Activated naive CD4-positive, alpha-beta T cell treated with anti-CD3 and anti-CD28 coated beads for 36 hours (primary cell): ENCODE data around the gene BRS3. TPM values are rescaled to one million over a fixed set of nuclear protein-coding genes. Genes with fewer than 3 reads are reported as not detected.

Experiments used
- CTCF ChIA-PET: fragments of 350-600 bp; sonication (Branson Sonifier 250); formaldehyde crosslinking; loops from one replicate; lab custom pipeline; 2021; ENCODE audit warnings: antibody characterized with exemption; lab: Charles Lee
- DNase-seq: peaks from one replicate; pipeline ENCODE4 v3.0.0-alpha.2; 2020
- H3K27ac Mint-ChIP-seq: one replicate; pipeline ENCODE4 v1.8.0; 2021; ENCODE audit warnings: mild to moderate bottlenecking, mixed read lengths
- H3K27me3 Mint-ChIP-seq: one replicate; pipeline ENCODE4 v1.8.0; 2021; ENCODE audit warnings: low read depth, mixed read lengths
- H3K36me3 Mint-ChIP-seq: one replicate; pipeline ENCODE4 v1.8.0; 2021; ENCODE audit warnings: low read depth, mixed read lengths
- H3K4me1 Mint-ChIP-seq: one replicate; pipeline ENCODE4 v1.8.0; 2021; ENCODE audit warnings: low read depth, mixed read lengths
- H3K4me3 Mint-ChIP-seq: one replicate; pipeline ENCODE4 v1.8.0; 2021; ENCODE audit warnings: mild to moderate bottlenecking, moderate library complexity, mixed read lengths
- H3K9me3 Mint-ChIP-seq: one replicate; pipeline ENCODE4 v1.8.0; 2021; ENCODE audit warnings: mixed read lengths
- intact Hi-C: fragments of 100-400 bp; cut with micrococcal nuclease; formaldehyde crosslinking; loops from one replicate; pipeline ENCODE4 v1.15.1; 2023
- total RNA-seq, 2 experiments: library from RNA; stranded (reverse); gene quantifications; one replicate each; pipeline ENCODE4 v1.2.3, GENCODE V29; 2021

Gene BRS3
- total RNA-seq, 2 experiments from 2014 or later = not detected

DNA sequence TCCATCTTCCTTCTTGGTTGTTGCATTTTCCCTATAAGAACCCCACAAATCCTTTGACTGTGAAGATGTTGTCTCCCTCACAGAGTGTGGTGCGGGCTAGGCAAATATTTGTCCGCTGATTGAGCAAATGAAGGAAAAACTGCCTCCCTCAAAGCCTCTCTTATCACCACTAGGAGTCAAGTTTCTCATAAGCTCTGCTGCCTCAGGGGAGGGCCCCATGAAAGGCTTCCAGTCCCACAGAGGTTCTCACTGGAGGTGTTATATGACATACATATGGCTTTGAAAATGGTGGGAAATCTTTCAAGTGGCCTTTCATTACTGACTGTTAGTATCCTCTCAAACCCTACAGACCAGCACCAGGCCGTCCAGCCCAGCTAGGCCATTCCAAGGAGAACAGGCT is 53.5 kb downstream of the BRS3 start:
- Mint-ChIP-seq H3K27ac (no peak overlapping the region), H3K27me3 (no peaks in the 10 kb centered on the region), H3K36me3 (no peaks in the 10 kb centered on the region), H3K4me1 (peaks cover 26% of the 10 kb centered on the region), H3K9me3 (no peaks in the 10 kb centered on the region), H3K4me3 (no peak overlapping the region)
- CTCF ChIA-PET = no interaction called here
- intact Hi-C loops = no loop called here
- no peak for DNase-seq

DNA sequence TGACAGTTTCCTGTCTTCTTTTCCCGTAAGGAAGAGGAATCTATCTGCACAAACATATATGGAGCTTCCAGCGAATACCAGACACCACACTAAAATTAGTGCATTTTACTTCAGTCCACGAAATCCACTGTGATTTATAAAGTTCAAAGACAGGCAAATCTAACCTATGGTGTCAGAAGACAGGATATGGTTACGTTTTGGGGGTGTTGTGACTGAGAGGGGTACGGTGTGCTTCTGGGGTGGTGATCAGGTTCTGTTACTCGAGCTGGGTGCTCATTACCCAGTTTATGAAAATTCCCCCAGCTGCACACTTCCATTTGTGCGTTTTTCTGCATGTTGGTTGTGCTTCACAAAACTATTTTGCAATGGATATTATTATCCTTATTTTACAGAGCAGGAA is 54.5 kb downstream of the BRS3 start:
- intact Hi-C loops = no loop called here
- Mint-ChIP-seq H3K9me3 (no peaks in the 10 kb centered on the region), H3K4me3 (no peak overlapping the region), H3K27me3 (no peaks in the 10 kb centered on the region), H3K36me3 (no peaks in the 10 kb centered on the region), H3K4me1 (peaks cover 34% of the 10 kb centered on the region), H3K27ac (no peak overlapping the region)
- no peak for DNase-seq
- CTCF ChIA-PET = interaction anchor here (0.6 kb wide), 1 partner anchor 302 kb away, joined by 3 read pairs; no protein-coding TSS in a partner anchor

Other genes starting within 250 kb of the BRS3 start
- gene MAP7D3, start 236.5 kb upstream of the BRS3 start, total RNA-seq = 10 to 100 TPM; 10.4 to 12.5 TPM
- gene ADGRG4, start 187.0 kb upstream of the BRS3 start, total RNA-seq = not detected
- gene HTATSF1, start 9.6 kb downstream of the BRS3 start, total RNA-seq = 10 to 100 TPM; 38.9 to 40.4 TPM
- gene VGLL1, start 44.3 kb downstream of the BRS3 start, total RNA-seq = not detected
- 100 to 1,000 TPM; 121 to 122 TPM for gene CD40LG, start 160.2 kb downstream of the BRS3 start, total RNA-seq